HG03108 (cell line): Measurements from ENCODE around the gene TRMT112.
"Not testable (repeated sequence)": the region's sequence is repeated elsewhere in the genome, so short reads cannot be mapped to it uniquely, and the experiment has no call there.

Experiments used
- ATAC-seq: cut with Tn5 transposase; IDR thresholded peaks from one replicate; pipeline ENCODE4 v1.9.1; 2021; ENCODE audit warnings: moderate library complexity; ENCODE audit not compliant: unreplicated experiment

TRMT112 gene

GRCh38 chr11:64314805-64315561, 2.4 kb downstream of the TRMT112 start:
- no peak for ATAC-seq

- ATAC-seq, result no peak
Measured at GRCh38 chr11:64314146-64314804, 3.1 kb downstream of the TRMT112 start.

GRCh38 chr11:64313491-64314145, 3.7 kb downstream of the TRMT112 start:
- no peak for ATAC-seq

GRCh38 chr11:64312947-64313346, 4.4 kb downstream of the TRMT112 start:
- ATAC-seq, result no peak

- ATAC-seq, result not testable (repeated sequence)
Measured at GRCh38 chr11:64307795-64308194, 9.6 kb downstream of the TRMT112 start.

GRCh38 chr11:64306876-64307622, 10.3 kb downstream of the TRMT112 start:
- no peak for ATAC-seq

GRCh38 chr11:64306563-64306875, 10.8 kb downstream of the TRMT112 start:
- no peak for ATAC-seq

- peak; percentile 19 for ATAC-seq
Measured at GRCh38 chr11:64305691-64306562, 11.4 kb downstream of the TRMT112 start.

GRCh38 chr11:64305075-64305690, 12.2 kb downstream of the TRMT112 start, which contains the start of gene ESRRA:
Gene ESRRA, plus strand, starts transcription at chr11:64305524. Its CDS starts 1,656 bp downstream, at chr11:64307180.
- ATAC-seq, result peak; percentile 62

GRCh38 chr11:64304316-64305072, 12.9 kb downstream of the TRMT112 start:
- ATAC-seq, result peak; percentile 30

- no peak for ATAC-seq
Measured at GRCh38 chr11:64304032-64304315, 13.4 kb downstream of the TRMT112 start.

GRCh38 chr11:64303109-64304031, 14.0 kb downstream of the TRMT112 start:
- ATAC-seq, result no peak

- no peak for ATAC-seq
Measured at GRCh38 chr11:64299847-64300648, 17.3 kb downstream of the TRMT112 start, which contains the start of gene CATSPERZ. Gene CATSPERZ, plus strand, starts transcription at chr11:64300358. Its CDS starts 53 bp downstream, at chr11:64300411.

- ATAC-seq, result no peak
Measured at GRCh38 chr11:64298966-64299846, 18.2 kb downstream of the TRMT112 start.

- ATAC-seq, result no peak
Measured at GRCh38 chr11:64297699-64298358, 19.5 kb downstream of the TRMT112 start.
